ENCODE data around the gene GLIS2.
"Not testable (repeated sequence)": the region's sequence is repeated elsewhere in the genome, so short reads cannot be mapped to it uniquely, and the experiment has no call there.

GLIS2 gene

DNA sequence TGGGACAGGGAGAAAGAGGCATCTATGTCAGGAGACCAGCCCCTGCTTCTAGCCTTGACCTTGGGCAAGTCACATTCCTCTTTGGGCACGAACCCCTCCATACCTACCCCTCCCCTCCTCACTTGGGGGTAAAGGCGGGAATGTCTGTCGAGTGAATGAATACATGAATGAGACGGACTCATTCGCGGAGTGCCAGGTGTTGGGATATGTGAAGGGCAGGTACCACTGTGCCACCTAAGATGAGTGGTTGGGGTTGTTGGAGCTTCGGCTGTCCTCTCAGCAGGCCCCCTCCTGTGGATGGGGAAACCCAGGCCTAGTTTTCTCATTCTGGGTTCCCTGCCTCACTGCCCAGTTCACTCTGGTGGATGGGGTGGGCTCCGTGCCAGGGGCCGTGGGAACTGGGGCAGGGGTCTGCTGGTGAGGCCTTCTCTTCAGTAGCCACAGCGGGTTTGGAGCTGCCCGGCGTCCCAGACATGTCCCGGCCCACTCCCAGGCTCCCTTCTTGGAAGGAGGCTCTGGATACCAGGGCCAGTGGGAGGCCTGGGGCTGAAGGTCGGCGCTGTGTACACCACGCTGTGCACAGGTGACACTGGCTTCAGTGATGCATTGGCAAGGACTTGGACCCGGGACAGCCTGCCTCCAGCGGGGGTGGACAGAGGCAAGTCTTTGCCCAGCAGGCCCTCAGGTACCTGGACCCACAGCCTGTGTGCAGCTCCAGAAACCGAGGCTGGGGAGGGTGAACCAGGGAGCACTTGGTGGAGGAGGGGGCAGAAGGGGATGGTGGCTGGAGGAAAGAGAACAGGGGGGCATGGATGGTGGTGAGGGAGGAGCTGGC, 5.6 kb downstream of the GLIS2 start:
- DNase-seq, result no peak

DNA sequence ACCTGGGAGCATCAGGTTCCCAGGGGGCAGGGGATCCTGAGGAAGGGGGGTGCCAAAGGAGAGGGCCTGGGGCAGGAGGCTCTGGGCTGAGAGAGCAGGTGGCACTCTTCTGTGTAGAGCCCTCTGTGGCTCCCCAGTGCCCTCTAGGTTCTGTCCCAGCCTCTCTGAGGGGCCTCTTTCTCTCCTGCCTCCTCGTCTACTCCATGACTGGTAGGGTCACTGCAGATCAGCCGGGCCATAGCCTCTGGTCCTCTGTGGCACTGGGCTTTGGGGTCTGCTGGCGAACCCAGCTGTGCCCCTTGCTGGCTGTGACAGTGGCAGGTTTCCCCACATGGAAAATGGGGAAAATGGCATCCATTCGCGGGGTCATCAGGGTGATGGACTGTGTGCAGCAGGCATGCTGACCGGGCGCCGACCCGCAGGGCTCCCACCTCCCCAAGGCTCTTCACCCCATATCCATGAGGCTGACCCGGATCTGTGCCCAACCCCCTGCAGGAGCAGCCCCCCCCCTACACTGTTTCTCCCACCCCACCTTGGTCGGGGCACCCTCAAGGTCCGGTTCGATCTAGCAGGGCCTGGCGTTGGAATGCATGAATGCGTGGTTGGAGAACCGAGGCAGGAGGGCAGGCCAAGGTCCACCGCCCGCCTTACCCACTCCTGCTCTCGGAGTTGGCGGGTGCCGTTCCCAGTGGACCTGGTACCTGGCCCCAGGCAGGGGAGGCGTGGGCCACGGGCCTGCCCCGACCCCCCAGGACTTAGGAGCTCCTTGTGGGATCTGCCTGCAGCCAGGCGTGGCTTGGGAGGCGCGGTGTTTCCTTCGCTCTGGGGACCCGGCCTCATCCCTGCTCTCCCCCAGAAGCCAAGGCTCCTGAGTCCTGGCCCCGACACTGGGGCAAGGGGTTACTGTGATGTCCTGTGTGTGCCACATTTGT, 6.5 kb downstream of the GLIS2 start:
- DNase-seq, result no peak

DNA sequence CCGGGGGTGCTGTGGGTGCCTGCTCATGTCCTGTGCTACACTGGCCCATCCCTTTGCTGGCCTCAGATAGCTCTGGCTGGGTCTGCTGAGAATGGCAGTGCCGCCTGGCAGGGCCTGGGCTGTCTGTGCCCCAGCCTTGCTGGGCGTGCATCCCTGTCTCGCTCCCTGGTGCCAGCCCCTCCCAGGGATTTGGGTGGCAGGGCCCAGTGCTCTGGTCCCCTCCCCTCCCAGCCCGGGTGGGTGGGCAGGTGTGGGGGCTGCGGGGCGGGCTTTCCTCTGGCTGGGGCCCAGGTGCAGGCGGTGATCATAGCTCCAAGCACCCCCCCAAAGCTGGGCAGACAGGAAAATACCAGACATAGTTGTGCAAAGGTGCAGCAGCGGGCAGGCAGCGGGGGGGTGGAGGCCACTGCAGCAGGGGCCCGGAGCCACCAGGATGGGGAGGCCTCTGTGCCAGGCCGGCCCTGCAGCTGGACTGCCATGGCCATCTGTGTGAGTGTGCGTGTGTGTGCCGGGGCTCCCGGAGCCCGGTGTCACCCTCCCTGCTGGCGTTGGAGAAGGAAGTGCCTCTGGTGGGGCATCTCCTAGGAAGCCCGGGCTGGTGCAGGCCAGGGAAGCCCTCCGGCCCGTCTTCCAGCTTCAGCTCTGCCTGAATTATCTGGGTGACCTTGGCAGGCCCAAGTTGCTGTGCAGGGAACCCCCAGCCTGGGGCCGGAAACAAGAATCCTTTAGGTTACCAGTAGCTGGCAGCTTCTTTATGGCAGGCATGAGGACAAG, 7.4 kb downstream of the GLIS2 start:
- DNase-seq, result no peak

DNA sequence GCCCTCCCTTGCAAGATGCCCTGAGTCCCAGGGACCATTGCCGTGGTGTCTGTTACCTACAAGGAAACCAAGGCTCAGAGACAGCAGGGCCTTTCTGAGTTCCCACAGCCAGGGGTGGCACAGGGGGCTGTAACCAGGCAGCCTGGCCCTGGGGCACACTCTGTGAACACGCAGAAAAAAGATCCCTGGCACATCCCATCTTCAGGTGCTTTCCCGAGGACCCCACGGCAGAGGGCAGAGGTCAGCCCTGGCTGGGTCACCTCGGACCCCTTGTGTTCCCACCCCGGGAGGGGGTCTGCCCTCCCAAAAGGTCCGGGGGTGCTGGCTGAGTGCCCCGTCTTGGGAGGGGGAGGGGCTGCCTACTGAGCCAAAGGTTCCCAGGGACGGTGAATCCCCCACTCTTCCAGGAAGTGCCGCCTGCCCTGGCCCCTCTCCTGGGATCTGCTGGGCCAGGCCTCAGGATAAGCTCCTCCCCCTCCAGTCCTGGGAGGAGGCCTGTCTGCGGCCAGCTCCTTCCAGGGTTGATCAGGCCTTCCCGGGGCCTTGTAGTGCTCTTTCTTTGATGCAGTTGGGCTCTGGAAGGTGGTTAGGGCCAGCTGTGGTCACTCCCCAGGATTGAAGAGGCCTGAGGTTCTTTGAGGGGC, 8.1 kb downstream of the GLIS2 start:
- DNase-seq, result no peak

DNA sequence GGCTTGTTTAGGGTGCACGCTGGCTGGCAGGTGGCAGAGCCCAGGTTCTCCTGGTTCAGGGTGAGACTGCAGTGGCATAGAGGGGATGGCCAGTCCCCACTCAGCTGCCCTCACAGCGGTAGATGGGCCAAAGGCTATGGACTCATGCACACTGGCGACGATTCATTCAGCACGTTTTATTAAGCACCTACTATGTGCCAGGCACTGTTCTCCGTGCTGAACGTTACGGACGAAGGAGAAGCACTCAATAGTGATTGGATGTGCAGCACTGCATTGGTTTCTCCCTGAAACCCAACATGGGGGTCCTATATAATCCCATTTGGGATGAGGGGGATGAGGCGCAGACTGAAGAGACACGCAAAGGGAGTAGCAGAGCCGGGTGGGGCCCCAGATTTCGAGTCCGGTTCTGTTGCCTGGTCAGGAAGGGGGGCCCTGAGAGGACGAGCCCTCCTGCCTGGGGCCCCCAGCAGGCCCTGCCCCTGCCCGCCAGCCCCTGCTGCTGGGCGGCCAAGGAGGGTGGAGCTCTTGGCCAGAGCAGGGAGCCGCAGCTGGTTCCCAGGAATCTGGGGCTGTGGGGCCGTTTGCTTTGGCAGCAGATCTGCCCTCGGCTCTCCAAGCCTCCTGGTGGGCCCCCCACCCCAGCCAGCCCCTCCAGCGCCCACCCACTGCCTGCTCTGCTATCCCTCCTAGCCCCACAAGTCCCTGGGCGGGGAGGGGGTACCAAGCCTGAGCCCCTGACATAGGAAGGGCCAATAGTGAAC, 8.8 kb downstream of the GLIS2 start:
- DNase-seq, result no peak

DNA sequence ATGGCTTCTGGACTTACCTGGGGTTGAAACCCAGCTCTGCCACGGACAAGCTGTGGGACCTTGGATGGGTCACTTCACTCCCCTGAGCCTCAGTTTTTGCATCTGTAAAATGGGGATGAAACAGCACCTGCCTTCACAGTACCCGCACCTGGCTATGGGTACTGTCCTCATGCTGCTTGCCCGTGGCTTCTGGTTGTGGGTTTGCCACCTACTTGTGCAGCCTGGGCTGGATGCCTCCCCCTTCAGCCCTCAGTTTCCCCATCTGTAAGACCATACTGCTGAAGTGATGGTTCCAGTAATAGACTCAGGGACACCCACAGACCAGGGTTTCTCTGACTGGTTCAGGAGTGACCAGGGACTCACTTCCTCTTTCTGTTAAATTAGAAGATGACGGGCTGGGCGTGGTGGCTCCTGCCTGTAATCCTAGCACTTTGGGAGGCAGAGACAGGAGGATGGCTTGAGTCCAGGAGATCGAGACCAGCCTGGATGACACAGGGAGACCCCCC, 9.4 kb downstream of the GLIS2 start:
- DNase-seq, result no peak

DNA sequence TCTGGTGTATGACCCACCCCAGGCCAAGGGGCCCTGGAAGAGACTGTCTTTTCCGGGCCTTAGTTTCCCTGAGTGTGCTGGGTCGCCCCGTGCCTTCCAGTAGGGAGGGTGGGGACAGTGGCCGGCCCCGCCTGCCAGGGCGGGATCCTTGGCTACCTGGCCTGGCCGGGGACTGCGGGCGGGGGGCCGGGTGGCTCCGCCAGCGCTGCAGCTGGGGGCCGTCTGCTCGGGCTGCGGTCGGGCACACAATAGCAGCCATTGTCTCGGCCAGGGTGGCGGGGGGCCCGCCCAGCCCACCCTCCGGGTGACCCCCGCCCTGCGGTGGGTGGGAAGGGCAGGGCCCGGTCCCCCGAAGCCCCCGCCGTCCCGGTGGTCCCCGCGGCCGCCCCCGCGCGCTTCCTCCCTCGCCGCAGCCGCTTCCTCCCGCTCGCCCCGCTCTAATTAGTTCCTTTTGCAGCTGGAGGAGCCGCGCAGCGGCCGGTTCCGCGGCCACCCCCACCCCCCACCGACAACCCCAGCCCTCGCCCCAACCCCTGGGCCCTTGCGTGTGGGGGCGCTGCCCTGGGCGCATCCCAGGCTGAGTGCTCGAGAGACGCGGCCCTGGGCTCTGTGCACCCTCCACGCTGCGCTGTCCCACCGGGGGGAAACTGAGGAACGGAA, 11.6 kb downstream of the GLIS2 start:
- DNase-seq, result no peak

DNA sequence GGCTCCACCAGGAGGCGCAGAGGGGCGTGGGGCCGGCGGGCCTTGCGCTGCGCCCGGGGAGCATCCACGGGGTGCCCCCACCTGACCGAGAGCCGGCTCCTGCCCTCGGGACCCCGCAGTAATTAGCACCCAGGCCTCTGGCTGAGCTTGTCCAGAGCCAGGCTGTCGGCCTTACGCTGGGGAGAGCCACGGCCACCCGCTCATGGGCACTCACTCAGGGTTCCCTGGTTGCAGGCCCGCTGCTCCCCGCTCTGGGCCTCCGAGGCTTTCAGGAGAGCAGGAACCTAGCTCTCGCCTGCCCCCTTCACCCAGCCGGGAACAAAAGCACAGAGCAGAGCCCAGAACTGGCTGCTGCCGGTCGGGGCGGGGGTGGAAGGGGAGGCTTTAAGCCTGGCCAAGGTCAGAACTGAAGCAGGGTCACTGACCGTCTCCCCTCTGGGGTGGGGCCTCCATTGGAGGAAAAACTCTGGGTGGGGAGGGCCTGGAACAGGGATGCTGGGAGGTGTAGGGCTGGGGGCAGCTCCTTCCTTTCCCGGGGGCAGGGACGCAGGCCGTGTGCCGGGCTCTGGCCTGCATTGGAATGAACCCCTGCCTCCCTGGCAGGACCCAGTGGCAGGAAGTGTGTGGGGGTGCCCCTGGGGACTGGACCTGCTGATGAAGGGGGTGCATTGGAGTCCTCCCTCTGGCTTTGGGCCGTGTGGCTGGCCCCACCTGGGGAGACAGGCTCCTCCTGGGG, 12.3 kb downstream of the GLIS2 start:
- peak; percentile 79 for DNase-seq

DNA sequence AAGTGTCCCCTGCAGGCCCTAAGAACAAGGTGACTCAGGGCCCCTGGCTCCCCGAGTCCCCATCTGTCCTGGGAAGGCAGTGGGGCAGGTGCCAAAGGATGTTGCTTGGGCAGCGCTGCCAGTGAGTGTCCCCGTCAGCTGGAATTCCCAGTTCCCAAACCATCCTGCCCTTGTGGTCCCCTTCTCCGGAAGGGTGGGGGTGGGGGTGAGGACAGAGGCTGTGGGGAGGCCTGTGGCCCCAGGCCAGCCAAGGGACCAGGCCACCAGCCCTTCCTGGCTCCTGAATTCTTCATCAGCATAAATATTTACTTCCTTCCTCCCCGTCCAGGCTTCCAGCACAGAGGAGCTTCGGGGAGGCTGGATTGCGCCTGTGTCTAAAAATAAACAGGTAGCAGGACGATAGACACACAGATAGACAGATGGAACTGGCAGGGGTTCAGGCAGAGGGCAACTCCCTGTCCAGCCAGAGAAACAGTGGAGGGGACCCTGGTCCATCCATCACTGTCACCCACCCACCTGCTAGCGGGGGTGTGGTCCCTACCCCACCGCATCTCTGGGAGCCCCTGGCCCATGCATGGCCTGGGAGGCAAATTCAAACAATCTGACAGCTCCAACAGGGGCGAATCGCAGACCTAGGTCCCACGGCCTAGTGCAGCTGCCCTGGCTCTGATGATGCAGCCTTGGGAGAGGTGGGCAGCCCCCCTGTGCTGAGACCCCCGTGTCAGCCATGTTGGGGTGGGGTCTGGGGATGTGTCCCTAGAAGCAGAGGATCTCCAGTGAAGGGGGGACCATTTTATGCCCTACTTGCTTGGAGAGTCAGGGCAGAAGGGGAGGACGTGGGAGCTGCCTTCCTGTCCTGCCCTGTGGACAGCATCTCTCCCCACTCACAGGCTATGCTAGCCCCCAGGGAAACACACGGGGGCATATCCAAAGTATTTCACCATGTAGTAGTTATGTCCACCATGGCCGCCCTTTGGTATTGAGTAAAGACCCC, 13.2 kb downstream of the GLIS2 start:
- no peak for DNase-seq

DNA sequence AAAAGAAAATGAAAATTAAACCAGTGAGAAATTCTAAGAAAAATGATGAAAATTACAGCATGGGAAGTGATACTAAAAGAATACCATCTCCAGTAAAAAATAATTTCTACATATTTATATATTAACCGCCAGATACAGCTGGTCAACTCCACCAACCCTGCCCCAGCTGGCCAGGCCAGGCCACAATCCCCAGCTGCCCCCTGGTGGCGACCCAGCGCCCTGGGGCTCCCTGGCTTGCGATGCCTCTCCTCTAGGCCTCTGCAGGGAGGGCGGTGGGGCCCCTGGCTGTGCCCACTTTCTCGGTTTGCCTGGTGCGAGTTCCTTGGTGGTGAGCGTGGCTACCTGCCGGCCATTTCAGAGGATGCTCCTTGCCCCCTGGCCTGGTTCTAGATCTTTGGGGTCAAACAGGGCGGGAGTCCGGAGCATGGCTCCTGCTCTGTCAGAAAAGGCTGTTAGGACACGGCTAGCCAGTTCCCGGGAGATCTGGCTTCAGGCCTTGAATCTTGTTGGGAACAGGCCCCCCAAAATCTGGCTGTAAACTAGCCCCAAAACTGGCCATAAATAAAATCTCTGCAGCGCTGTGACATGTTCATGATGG, 14.5 kb downstream of the GLIS2 start:
- DNase-seq, result peak; percentile 80

DNA sequence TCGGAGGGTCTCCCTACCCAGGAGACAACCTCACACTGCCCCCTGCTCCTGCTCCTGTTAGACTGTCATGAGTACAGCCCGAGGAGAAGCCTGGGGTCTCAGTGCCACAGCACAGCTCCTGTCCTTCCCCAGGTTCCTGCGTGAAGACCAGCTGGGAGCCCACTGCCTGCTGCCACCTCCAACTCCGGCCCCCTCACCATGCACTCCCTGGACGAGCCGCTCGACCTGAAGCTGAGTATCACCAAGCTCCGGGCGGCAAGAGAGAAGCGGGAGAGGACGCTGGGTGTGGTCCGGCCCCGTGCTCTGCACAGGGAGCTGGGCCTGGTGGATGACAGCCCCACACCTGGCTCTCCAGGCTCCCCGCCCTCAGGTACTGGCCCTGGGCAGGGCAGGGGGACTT, 16.2 kb downstream of the GLIS2 start:
- no peak for DNase-seq

DNA sequence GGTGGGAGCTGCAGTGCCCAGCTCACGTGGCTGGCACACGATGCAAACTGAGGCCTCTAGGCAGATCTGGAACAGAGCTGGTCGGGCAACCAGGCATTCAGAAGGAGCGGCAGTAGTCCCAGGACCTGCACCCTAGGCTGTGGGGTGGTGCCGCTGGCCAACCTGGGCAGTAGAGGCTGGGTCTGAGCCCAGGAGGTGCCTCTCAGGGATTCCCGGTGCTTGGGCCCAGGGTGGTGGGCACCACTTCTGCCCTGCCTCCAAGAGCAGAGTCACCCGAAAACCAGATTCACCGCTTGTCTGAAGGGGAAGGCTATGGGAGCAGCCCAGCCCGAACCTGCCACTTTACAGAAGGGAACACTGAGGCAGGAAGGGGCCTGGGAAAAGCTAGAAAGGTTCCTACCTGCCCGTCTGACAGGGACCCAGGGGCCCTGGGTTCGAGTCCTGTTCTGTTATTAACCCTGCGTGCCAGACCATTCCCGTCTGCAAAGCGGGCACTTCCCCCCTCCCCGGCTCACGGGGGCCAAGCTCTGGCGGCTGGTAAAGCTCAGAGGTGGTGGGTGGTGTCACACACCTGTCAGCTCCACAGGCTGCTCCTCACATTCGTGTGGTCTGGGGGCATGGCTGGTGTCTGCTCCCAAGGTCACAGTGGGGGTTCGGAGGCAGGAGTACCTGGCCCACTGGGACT, 16.9 kb downstream of the GLIS2 start:
- no peak for DNase-seq

DNA sequence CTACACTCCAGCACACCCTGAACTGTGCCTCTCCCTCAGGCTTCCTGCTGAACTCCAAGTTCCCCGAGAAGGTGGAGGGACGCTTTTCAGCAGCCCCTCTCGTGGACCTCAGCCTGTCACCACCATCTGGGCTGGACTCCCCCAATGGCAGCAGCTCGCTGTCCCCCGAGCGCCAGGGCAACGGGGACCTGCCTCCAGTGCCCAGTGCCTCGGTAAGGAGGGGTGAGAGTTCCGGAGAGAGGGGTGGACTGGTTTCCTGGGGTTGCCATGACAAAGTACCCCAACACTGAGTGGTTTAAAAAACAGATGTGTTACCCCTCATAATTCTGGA, 17.4 kb downstream of the GLIS2 start:
- DNase-seq, result no peak

DNA sequence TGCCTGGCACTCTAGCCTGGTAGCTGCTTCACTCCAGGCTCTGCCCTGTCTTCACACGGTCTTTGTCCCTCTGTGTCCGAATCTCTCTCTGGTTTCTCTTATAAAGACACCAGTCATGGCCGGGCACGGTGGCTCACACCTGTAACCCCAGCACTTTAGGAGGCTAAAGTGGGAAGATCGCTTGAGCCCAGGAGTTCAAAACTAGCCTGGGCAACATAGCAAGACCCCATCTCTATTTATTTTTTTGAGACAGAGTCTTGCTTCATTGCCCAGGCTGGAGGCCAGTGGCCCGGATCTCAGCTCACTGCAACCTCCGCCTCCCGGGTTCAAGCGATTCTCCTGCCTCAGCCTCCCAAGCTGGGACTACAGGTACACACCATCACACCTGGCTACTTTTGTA, 17.8 kb downstream of the GLIS2 start:
- DNase-seq, result not testable (repeated sequence)

DNA sequence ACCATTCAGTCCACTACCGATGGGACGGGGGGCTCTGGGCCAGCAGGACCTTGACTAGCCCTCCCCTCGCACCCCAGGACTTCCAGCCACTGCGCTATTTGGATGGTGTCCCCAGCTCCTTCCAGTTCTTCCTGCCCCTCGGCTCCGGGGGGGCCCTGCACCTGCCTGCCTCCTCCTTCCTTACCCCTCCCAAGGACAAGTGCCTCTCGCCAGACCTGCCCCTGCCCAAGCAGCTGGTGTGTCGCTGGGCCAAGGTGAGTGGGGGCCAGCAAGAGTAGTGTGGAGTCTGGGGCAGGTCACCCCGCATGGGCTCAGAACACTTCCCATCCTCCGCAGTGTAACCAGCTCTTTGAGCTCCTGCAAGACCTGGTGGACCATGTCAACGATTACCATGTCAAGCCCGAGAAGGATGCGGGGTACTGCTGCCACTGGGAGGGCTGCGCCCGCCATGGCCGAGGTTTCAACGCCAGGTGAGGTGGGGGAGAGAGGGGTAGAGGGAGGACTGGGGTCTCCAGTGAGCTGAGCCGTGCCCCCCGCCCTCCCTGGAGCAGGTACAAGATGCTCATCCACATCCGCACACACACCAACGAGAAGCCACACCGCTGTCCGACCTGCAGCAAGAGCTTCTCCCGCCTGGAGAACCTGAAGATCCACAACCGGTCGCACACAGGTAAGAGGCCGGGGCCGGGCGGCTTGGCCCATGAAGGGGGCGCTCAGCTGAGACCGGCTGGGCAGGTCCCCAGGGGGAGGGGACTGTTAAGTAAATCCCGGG, 19.0 kb downstream of the GLIS2 start:
- no peak for DNase-seq

DNA sequence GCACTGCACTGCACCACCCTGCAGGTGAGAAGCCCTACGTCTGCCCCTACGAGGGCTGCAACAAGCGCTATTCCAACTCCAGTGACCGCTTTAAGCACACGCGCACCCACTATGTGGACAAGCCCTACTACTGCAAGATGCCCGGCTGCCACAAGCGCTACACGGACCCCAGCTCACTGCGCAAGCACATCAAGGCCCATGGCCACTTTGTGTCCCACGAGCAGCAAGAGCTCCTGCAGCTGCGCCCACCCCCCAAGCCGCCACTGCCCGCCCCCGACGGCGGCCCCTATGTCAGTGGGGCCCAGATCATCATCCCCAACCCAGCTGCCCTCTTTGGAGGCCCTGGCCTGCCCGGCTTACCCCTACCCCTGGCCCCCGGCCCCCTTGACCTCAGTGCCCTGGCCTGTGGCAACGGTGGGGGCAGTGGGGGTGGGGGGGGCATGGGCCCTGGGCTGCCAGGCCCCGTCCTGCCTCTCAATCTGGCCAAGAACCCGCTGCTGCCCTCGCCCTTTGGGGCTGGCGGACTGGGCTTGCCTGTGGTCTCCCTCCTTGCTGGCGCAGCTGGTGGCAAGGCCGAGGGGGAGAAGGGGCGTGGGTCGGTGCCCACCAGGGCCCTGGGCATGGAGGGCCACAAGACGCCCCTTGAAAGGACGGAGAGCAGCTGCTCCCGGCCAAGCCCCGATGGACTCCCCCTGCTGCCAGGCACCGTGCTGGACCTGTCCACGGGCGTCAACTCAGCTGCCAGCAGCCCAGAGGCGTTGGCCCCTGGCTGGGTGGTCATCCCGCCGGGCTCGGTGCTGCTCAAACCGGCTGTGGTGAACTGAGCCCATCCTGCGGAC, 21.1 kb downstream of the GLIS2 start:
- no peak for DNase-seq

Measured in activated CD4-positive, alpha-beta T cell treated with anti-CD3 and anti-CD28 coated beads for 48 hours (primary cell).